HepG2 (cell line): ENCODE results near the gene PDGFA. TPM values are rescaled to one million over a fixed set of nuclear protein-coding genes. Genes with fewer than 3 reads are reported as not detected.

ENCODE experiments used
- EP300 ChIP-seq, 3 experiments: sonication (generic) in 1 of 3; formaldehyde crosslinking in 1 of 3; IDR thresholded peaks; 2 replicates each; pipeline versions ENCODE4 v1.5.1 to v1.6.1; 2011 to 2020; ENCODE audit warnings: low read depth in 2 of 3, low read length in 2 of 3, borderline replicate concordance in 1 of 3, improper control_type of control experiment in 1 of 3, mild to moderate bottlenecking in 1 of 3, missing genetic modification reagents in 1 of 3, moderate library complexity in 1 of 3
- FLYWCH1 ChIP-seq: sonication (generic); formaldehyde crosslinking; IDR thresholded peaks from 2 replicates; pipeline ENCODE4 v1.8.1; 2023; ENCODE audit warnings: mild to moderate bottlenecking, missing genetic modification reagents
- HNF1B ChIP-seq: sonication (generic); formaldehyde crosslinking; IDR thresholded peaks from 2 replicates; pipeline ENCODE4 v1.5.1; 2020; ENCODE audit warnings: mild to moderate bottlenecking, moderate library complexity, missing genetic modification reagents
- MED13 ChIP-seq: sonication (generic); formaldehyde crosslinking; IDR thresholded peaks from 2 replicates; pipeline ENCODE4 v1.5.0; 2020; ENCODE audit warnings: missing genetic modification reagents
- MEIS1 ChIP-seq: sonication (generic); formaldehyde crosslinking; IDR thresholded peaks from 2 replicates; pipeline ENCODE4 v1.9.0; 2021; ENCODE audit warnings: mild to moderate bottlenecking, missing genetic modification reagents, moderate library complexity, borderline replicate concordance
- NCOR1 ChIP-seq: fragments of 200-600 bp; sonication (generic); IDR thresholded peaks from 2 replicates; pipeline ENCODE4 v1.7.0; 2017; ENCODE audit warnings: antibody characterized with exemption, low read length, borderline replicate concordance
- THRA ChIP-seq: sonication (generic); formaldehyde crosslinking; IDR thresholded peaks from 2 replicates; pipeline ENCODE4 v1.4.0; 2020; ENCODE audit warnings: missing genetic modification reagents, borderline replicate concordance
- ZBTB39 ChIP-seq: sonication (generic); formaldehyde crosslinking; IDR thresholded peaks from 2 replicates; pipeline ENCODE4 v1.5.0; 2020; ENCODE audit warnings: missing genetic modification reagents
- ZNF512 ChIP-seq: sonication (generic); formaldehyde crosslinking; IDR thresholded peaks from 2 replicates; pipeline ENCODE4 v1.4.0; 2020; ENCODE audit warnings: mild to moderate bottlenecking, missing genetic modification reagents
- ZNF792 ChIP-seq: IDR thresholded peaks from 2 replicates; pipeline ENCODE4 v1.6.1; 2016
- polyA plus RNA-seq, 8 experiments: library from polyadenylated mRNA; depleted of rRNA in 3 of 8; stranded (reverse) in 7 of 8; unstranded in 1 of 8; fragments of >200 nt; fragmentation: Illumina TruSeq in 4 of 8; extraction: Trizol in 4 of 8; gene quantifications; 2 replicates each; pipeline versions ENCODE4 v1.2.1 to v1.2.3, GENCODE V29; 2011 to 2016; ENCODE audit warnings: low read depth in 4 of 8, missing spikeins in 1 of 8, mixed read lengths in 1 of 8; ENCODE audit not compliant: insufficient read depth in 1 of 8
- total RNA-seq, 5 experiments: library from RNA; depleted of rRNA; stranded (reverse); fragments of >200 nt; fragmentation: Illumina TruSeq; extraction: Trizol; gene quantifications; 2 replicates each; pipeline ENCODE4 v1.2.3, GENCODE V29; 2016; ENCODE audit warnings: low read depth in 1 of 5

Gene PDGFA
- total and polyA plus RNA-seq, 2 of the 13 experiments (the other 11 are each of a cell fraction or from before 2014, with no cell fraction given) = 1.5 to 3.4 TPM

GRCh38 chr7:512146-512510 is 7.5 kb downstream of the PDGFA start (continued):
- TF ChIP-seq EP300 (IDR thresholded peaks at IDR 0.05; ENCODE audit: low read depth in 2 of 2, low read length in 2 of 2) (no peak), EP300 (CRISPR knock-in tag; IDR thresholded peaks at IDR 0.05; ENCODE audit: borderline replicate concordance) (no peak), THRA (no peak), FLYWCH1 (CRISPR knock-in tag) (no peak), MEIS1 (CRISPR knock-in tag) (no peak), MED13 (CRISPR knock-in tag) (no peak), ZBTB39 (CRISPR knock-in tag) (no peak), HNF1B (no peak), ZNF512 (CRISPR knock-in tag) (no peak), NCOR1 (no peak), ZNF792 (CRISPR knock-in tag) (no peak)
